Tibial nerve (tissue), 4 donors: ENCODE measurements around the gene PLCH2.

ENCODE experiments used
- EP300 ChIP-seq, 2 donors: sonication (generic); formaldehyde crosslinking; IDR thresholded peaks; one replicate each; pipeline ENCODE4 v1.6.1; 2017; ENCODE audit warnings: antibody characterized with exemption in 2 of 2, mild to moderate bottlenecking in 1 of 2
- POLR2A ChIP-seq, 2 donors: fragments of 450-650 bp; IDR thresholded peaks; one replicate each; pipeline ENCODE4 v1.6.1; 2017; ENCODE audit warnings: antibody characterized with exemption in 2 of 2, mild to moderate bottlenecking in 2 of 2, moderate library complexity in 2 of 2
- TF ChIP-seq, protein P1 (sequence below), 5 experiments: fragments of 200-600 bp in 3 of 5; fragments of 450-650 bp in 2 of 5; sonication (generic) in 3 of 5; IDR thresholded peaks; one replicate each; pipeline ENCODE4 v1.5.1; 2016 to 2019; ENCODE audit warnings: antibody characterized with exemption in 5 of 5, mild to moderate bottlenecking in 3 of 5, moderate library complexity in 2 of 5

DNA sequence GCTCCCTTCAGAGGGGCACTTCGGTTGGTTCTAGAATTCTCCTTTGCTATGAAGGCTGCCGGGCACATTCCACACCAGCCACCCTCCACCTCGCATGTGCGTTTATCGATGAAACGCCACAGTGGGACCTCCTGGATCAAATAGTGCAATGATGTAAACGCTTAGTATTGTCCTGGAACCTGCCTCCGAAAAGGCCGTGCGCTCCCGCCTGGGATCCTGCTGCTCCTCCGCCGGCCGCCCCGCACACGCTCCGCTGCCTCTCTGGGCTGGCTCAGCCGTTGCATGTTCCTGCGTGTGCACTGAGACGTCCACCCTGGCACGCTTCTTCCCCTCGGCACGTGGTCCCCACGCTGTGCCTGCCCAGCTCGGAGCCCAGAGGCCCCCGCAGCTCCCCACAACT is 76.1 kb downstream of the PLCH2 start:
- TF ChIP-seq, protein P1, sequence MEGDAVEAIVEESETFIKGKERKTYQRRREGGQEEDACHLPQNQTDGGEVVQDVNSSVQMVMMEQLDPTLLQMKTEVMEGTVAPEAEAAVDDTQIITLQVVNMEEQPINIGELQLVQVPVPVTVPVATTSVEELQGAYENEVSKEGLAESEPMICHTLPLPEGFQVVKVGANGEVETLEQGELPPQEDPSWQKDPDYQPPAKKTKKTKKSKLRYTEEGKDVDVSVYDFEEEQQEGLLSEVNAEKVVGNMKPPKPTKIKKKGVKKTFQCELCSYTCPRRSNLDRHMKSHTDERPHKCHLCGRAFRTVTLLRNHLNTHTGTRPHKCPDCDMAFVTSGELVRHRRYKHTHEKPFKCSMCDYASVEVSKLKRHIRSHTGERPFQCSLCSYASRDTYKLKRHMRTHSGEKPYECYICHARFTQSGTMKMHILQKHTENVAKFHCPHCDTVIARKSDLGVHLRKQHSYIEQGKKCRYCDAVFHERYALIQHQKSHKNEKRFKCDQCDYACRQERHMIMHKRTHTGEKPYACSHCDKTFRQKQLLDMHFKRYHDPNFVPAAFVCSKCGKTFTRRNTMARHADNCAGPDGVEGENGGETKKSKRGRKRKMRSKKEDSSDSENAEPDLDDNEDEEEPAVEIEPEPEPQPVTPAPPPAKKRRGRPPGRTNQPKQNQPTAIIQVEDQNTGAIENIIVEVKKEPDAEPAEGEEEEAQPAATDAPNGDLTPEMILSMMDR (IDR thresholded peaks at IDR 0.05): no peak
- TF ChIP-seq EP300 (IDR thresholded peaks at IDR 0.05) (no peak), POLR2A (IDR thresholded peaks at IDR 0.05) (no peak)
